Hepatocyte (in vitro differentiated cells): Measurements from ENCODE around the gene FOXP4. TPM values are rescaled to one million over a fixed set of nuclear protein-coding genes. Genes with fewer than 3 reads are reported as not detected.

Source experiments
- DNase-seq: peaks from one replicate; pipeline ENCODE4 v3.0.0-alpha.2; 2016; ENCODE audit warnings: low spot score
- H2AFZ ChIP-seq: fragments of 200-600 bp; sonication (generic); 2 replicates; pipeline ENCODE4 v1.6.0; 2016; ENCODE audit warnings: antibody characterized with exemption, mild to moderate bottlenecking
- H3K27ac ChIP-seq: fragments of 200-600 bp; sonication (generic); 2 replicates; pipeline ENCODE4 v1.5.1; 2016; ENCODE audit warnings: mild to moderate bottlenecking
- H3K27me3 ChIP-seq: fragments of 200-600 bp; sonication (generic); 2 replicates; pipeline ENCODE4 v1.6.1; 2016
- H3K36me3 ChIP-seq: fragments of 200-600 bp; sonication (generic); replicated peaks from 2 replicates; pipeline ENCODE4 v1.5.1; 2016; ENCODE audit warnings: low read depth; ENCODE audit not compliant: insufficient read depth
- H3K4me1 ChIP-seq: fragments of 200-600 bp; sonication (generic); 2 replicates; pipeline ENCODE4 v1.5.1; 2016; ENCODE audit warnings: mild to moderate bottlenecking, moderate library complexity; ENCODE audit not compliant: insufficient read depth
- H3K4me2 ChIP-seq: fragments of 200-600 bp; sonication (generic); 2 replicates; pipeline ENCODE4 v1.6.0; 2016
- H3K4me3 ChIP-seq: fragments of 200-600 bp; sonication (generic); 2 replicates; pipeline ENCODE4 v1.5.1; 2016; ENCODE audit warnings: mild to moderate bottlenecking
- H3K79me2 ChIP-seq: fragments of 200-600 bp; sonication (generic); 2 replicates; pipeline ENCODE4 v1.6.0; 2017; ENCODE audit warnings: mild to moderate bottlenecking
- H3K9me2 ChIP-seq: fragments of 200-600 bp; sonication (generic); replicated peaks from 2 replicates; pipeline ENCODE4 v1.6.0; 2017; ENCODE audit warnings: mild to moderate bottlenecking; ENCODE audit not compliant: insufficient read depth
- H3K9me3 ChIP-seq: fragments of 200-600 bp; sonication (generic); 2 replicates; pipeline ENCODE4 v1.5.1; 2016; ENCODE audit warnings: low read depth, mild to moderate bottlenecking
- H4K20me1 ChIP-seq: fragments of 200-600 bp; sonication (generic); 2 replicates; pipeline ENCODE4 v1.6.0; 2016; ENCODE audit warnings: mild to moderate bottlenecking; ENCODE audit not compliant: insufficient read depth, poor library complexity, severe bottlenecking
- EZH2 ChIP-seq: fragments of 200-600 bp; sonication (generic); IDR thresholded peaks from 2 replicates; pipeline ENCODE4 v1.6.1; 2016; ENCODE audit warnings: antibody characterized with exemption, mild to moderate bottlenecking, borderline replicate concordance
- EZH2phosphoT487 ChIP-seq: fragments of 200-600 bp; sonication (generic); IDR thresholded peaks from one replicate; pipeline ENCODE4 v1.6.1; 2018; ENCODE audit warnings: antibody characterized with exemption, mild to moderate bottlenecking, low read depth, moderate library complexity; ENCODE audit not compliant: unreplicated experiment, severe bottlenecking
- WGBS: methylation state at CpG from one replicate; pipeline ENCODE4 v1.1.6; 2016; ENCODE audit warnings: low lambda C conversion rate; ENCODE audit errors: missing lambda C conversion rate; 5-methylcytosine and 5-hydroxymethylcytosine counted together
- polyA plus RNA-seq: library from polyadenylated mRNA; unstranded; fragments of >200 nt; fragmentation: Nextera tagmentation; extraction: Ambion mirVana; gene quantifications from 2 replicates; pipeline ENCODE4 v1.2.1, GENCODE V29; 2016
- total RNA-seq: library from RNA; depleted of rRNA; stranded (reverse); fragments of >200 nt; gene quantifications from 2 replicates; pipeline ENCODE4 v1.2.3, GENCODE V29; 2014
- TF ChIP-seq, protein P1 (sequence below): fragments of 200-600 bp; sonication (generic); IDR thresholded peaks from 2 replicates; pipeline ENCODE4 v1.5.1; 2016; ENCODE audit warnings: antibody characterized with exemption, mild to moderate bottlenecking; ENCODE audit not compliant: poor library complexity

FOXP4 gene
- total and polyA plus RNA-seq, 2 experiments from 2014 or later = 24.3 to 87.8 TPM

DNA sequence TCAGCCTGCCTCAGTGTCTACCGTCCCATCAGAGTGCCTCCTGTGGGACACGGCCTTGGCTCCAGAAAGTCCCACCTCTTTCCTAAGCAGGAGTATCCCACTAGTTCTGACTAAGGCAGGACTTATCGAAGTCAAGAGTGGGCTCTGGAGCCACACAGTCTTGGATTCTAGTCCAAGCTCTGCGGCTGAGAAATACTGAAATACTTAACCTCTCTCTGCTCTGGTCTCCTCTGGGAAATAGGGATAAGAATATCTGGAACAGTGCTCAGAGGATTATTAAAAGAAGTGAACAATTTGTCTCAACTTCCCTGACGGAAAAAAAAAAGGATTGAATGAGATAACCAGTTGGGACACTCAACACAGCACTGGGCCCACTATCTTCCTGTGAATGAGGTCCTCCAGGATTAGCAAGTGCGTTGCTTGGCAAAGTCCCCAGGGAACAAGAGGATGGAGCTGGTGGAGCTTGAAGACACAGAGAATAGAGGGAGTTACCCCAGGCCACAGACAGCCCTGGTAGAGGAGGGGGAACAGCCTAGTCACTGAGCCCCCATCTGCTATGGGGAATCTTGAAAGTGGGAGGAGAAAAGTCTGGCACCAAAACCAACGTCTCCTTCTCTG lies 34.6 kb upstream of the FOXP4 start:
- H3K27me3 ChIP-seq = no peaks in the 10 kb centered on the region
- H2AFZ ChIP-seq = no peak overlapping the region
- no peaks in the 10 kb centered on the region for H3K36me3 ChIP-seq
- WGBS = 91% methylated on average over 7 of the region's 7 CpGs
- no peaks in the 10 kb centered on the region for H4K20me1 ChIP-seq
- TF ChIP-seq EZH2phosphoT487 (no peak), EZH2 (no peak)
- TF ChIP-seq, protein P1, sequence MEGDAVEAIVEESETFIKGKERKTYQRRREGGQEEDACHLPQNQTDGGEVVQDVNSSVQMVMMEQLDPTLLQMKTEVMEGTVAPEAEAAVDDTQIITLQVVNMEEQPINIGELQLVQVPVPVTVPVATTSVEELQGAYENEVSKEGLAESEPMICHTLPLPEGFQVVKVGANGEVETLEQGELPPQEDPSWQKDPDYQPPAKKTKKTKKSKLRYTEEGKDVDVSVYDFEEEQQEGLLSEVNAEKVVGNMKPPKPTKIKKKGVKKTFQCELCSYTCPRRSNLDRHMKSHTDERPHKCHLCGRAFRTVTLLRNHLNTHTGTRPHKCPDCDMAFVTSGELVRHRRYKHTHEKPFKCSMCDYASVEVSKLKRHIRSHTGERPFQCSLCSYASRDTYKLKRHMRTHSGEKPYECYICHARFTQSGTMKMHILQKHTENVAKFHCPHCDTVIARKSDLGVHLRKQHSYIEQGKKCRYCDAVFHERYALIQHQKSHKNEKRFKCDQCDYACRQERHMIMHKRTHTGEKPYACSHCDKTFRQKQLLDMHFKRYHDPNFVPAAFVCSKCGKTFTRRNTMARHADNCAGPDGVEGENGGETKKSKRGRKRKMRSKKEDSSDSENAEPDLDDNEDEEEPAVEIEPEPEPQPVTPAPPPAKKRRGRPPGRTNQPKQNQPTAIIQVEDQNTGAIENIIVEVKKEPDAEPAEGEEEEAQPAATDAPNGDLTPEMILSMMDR = no peak
- no peaks in the 10 kb centered on the region for H3K9me2 ChIP-seq
- H3K4me1 ChIP-seq = peaks cover 19% of the 10 kb centered on the region
- H3K79me2 ChIP-seq = no peaks in the 10 kb centered on the region
- H3K9me3 ChIP-seq = no peaks in the 10 kb centered on the region
- H3K4me2 ChIP-seq = no peak overlapping the region
- no peak overlapping the region for H3K4me3 ChIP-seq
- DNase-seq = no peak
- no peak overlapping the region for H3K27ac ChIP-seq

DNA sequence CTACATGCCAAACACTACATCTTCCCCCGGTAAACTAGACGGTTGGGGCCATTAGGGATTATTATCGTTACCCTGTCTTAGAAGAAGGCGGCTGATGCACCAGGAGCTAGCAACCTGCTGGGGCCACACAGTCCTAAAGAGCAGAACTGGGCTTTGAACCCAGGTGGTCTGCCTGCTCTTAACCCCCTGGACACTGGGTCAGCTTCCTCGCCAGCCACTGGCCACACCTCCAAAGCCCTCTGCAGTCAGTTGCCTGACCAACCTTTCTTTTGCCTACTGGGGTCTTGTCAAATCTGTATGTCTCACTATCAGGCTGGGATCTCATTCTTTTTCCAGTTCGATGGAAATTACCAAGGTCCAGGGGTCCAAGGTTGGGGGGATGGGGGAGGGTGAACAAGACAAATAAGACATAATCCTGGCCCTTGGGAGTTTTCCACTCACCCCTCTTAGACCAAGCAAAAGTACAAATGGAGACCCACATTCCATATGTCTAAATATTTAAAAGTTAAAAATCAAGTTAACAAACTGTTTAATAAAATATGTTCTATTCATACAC lies 34.0 kb upstream of the FOXP4 start:
- peaks cover 20% of the 10 kb centered on the region for H3K4me1 ChIP-seq
- H3K4me2 ChIP-seq = no peak overlapping the region
- H3K27me3 ChIP-seq = no peaks in the 10 kb centered on the region
- H3K27ac ChIP-seq = no peak overlapping the region
- no peaks in the 10 kb centered on the region for H3K36me3 ChIP-seq
- no peaks in the 10 kb centered on the region for H3K79me2 ChIP-seq
- H3K4me3 ChIP-seq = no peak overlapping the region
- no peaks in the 10 kb centered on the region for H3K9me3 ChIP-seq
- H4K20me1 ChIP-seq = no peaks in the 10 kb centered on the region
- TF ChIP-seq EZH2 (no peak), EZH2phosphoT487 (no peak)
- TF ChIP-seq, protein P1 = no peak
- DNase-seq = no peak
- no peak overlapping the region for H2AFZ ChIP-seq
- no peaks in the 10 kb centered on the region for H3K9me2 ChIP-seq
- WGBS = 88% methylated on average over 6 of the region's 6 CpGs

DNA sequence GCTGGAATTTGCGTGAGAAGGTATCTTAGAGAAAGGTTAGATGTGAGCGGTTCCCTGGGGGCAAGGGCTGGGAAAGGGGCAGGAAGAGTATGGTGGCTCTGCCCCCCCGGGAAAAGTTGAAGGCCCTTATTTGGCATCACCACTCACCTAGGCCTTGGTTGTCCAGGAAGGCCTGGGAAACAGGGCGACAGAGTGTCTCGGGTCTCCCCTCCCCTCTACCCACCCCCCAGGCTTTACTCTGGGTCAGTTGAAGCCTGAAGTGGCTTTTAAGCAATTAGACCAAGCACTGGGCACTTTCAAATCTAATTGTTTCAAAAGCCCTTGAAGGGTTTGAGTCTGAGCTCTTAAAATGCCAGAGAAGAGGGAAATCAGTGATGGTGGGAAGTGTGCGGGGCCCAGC lies 30.2 kb upstream of the FOXP4 start:
- 84% methylated on average over 6 of the region's 6 CpGs for whole genome bisulfite sequencing

More for the DNA sequence above, 30.2 kb upstream of the FOXP4 start:
- Histone ChIP-seq H3K9me2 (no peaks in the 10 kb centered on the region), H3K4me2 (no peak overlapping the region), H3K27me3 (no peaks in the 10 kb centered on the region), H4K20me1 (no peaks in the 10 kb centered on the region), H3K4me1 (peaks cover 39% of the 10 kb centered on the region), H3K4me3 (no peak overlapping the region), H3K27ac (no peak overlapping the region), H3K36me3 (no peaks in the 10 kb centered on the region), H3K9me3 (no peaks in the 10 kb centered on the region), H2AFZ (no peak overlapping the region), H3K79me2 (no peaks in the 10 kb centered on the region)
- TF ChIP-seq, protein P1 = no peak
- TF ChIP-seq EZH2phosphoT487 (no peak), EZH2 (no peak)
- no peak for DNase-seq
